ENCODE results near the gene SH2D7. TPM values are rescaled to one million over a fixed set of nuclear protein-coding genes. Genes with fewer than 3 reads are reported as not detected.

Gene SH2D7
- total RNA-seq, 1 experiment from 2014 or later, result not detected

GRCh38 chr15:78139578-78139977 is 47.2 kb downstream of the SH2D7 start:
- no peaks in the 10 kb centered on the region for H3K36me3 Mint-ChIP-seq (ENCODE audit: insufficient read depth in 1 of 3, low read depth in 3 of 3)
- no CpG with 5 or more reads among the region's 5 CpGs for WGBS (ENCODE audit: extremely low coverage, insufficient read length, low lambda C conversion rate)
- Histone ChIP-seq H3K27ac (ENCODE audit: insufficient read length, low read depth, low read length) (no peak overlapping the region), H3T11ph (ENCODE audit: low read length) (no peak overlapping the region), H2BK12ac (ENCODE audit: insufficient read length, low read depth, low read length) (no peak overlapping the region), H4K8ac (replicated peaks; ENCODE audit: insufficient read length, low read depth, low read length) (no peak overlapping the region), H3K4me2 (ENCODE audit: insufficient read depth, insufficient read length, low read length) (no peak overlapping the region), H3K14ac (ENCODE audit: insufficient read depth, low read length) (no peak overlapping the region), H2AK5ac (ENCODE audit: insufficient read length, low read length) (no peak overlapping the region), H3K18ac (ENCODE audit: insufficient read length, low read depth, low read length) (no peak overlapping the region), H4K91ac (ENCODE audit: insufficient read length, low read depth, low read length) (no peak overlapping the region), H4K5ac (ENCODE audit: insufficient read length, low read depth, low read length) (no peak overlapping the region), H3K79me2 (ENCODE audit: insufficient read depth, low read length) (no peaks in the 10 kb centered on the region), H3K27me3 (ENCODE audit: insufficient read depth, low read length) (no peaks in the 10 kb centered on the region), H3K9me3 (ENCODE audit: control insufficient read depth, low read depth, low read length) (no peaks in the 10 kb centered on the region), H2BK20ac (ENCODE audit: low read depth, low read length, poor library complexity, severe bottlenecking) (no peak overlapping the region), H2BK5ac (ENCODE audit: insufficient read length, low read length) (no peak overlapping the region), H3K23me2 (ENCODE audit: insufficient read length, low read depth, low read length, poor library complexity, severe bottlenecking) (no peaks in the 10 kb centered on the region), H2AFZ (ENCODE audit: low read length) (no peak overlapping the region), H3K9ac (ENCODE audit: extremely low read depth, insufficient read length, low read length) (no peak overlapping the region), H3K23ac (ENCODE audit: insufficient read length, low read depth, low read length) (no peak overlapping the region), H2BK15ac (ENCODE audit: low read depth, low read length) (no peak overlapping the region), H4K20me1 (ENCODE audit: control insufficient read depth, insufficient read depth, insufficient read length) (no peaks in the 10 kb centered on the region), H3K56ac (ENCODE audit: insufficient read length, low read depth, low read length) (no peak overlapping the region), H3K4me1 (ENCODE audit: insufficient read depth, low read length) (no peaks in the 10 kb centered on the region), H3K79me1 (ENCODE audit: insufficient read depth, low read depth, low read length, poor library complexity, severe bottlenecking) (no peaks in the 10 kb centered on the region), H2BK120ac (ENCODE audit: low read depth, low read length, poor library complexity, severe bottlenecking) (no peak overlapping the region), H3K4ac (ENCODE audit: low read depth, low read length) (no peak overlapping the region)
- H3K4me1 Mint-ChIP-seq, result peaks cover 7 to 10% of the 10 kb centered on the region in 2 experiments; a peak in 3 of 4 replicates
- no peak for DNase-seq
- TF ChIP-seq CTCF (conservative IDR thresholded peaks at IDR 0.05), result no peak
- H3K27me3 Mint-ChIP-seq (ENCODE audit: low read depth), result no peaks in the 10 kb centered on the region; the same call in 1 of the 2 replicates
- H3K27ac Mint-ChIP-seq, result no peak overlapping the region
- no peaks in the 10 kb centered on the region for H3K9me3 Mint-ChIP-seq
- no peak overlapping the region for H3K4me3 Mint-ChIP-seq
